HG03354 (cell line): ENCODE results near the gene ALPG.
"Not testable (repeated sequence)": the region's sequence is repeated elsewhere in the genome, so short reads cannot be mapped to it uniquely, and the experiment has no call there.

ENCODE experiments used
- ATAC-seq: cut with Tn5 transposase; IDR thresholded peaks from one replicate; pipeline ENCODE4 v1.9.1; 2021; ENCODE audit warnings: mild to moderate bottlenecking; ENCODE audit not compliant: unreplicated experiment, poor library complexity, severe bottlenecking

The ALPG gene

GRCh38 chr2:232435805-232436204 lies 29.2 kb downstream of the ALPG start:
- no peak for ATAC-seq

DNA sequence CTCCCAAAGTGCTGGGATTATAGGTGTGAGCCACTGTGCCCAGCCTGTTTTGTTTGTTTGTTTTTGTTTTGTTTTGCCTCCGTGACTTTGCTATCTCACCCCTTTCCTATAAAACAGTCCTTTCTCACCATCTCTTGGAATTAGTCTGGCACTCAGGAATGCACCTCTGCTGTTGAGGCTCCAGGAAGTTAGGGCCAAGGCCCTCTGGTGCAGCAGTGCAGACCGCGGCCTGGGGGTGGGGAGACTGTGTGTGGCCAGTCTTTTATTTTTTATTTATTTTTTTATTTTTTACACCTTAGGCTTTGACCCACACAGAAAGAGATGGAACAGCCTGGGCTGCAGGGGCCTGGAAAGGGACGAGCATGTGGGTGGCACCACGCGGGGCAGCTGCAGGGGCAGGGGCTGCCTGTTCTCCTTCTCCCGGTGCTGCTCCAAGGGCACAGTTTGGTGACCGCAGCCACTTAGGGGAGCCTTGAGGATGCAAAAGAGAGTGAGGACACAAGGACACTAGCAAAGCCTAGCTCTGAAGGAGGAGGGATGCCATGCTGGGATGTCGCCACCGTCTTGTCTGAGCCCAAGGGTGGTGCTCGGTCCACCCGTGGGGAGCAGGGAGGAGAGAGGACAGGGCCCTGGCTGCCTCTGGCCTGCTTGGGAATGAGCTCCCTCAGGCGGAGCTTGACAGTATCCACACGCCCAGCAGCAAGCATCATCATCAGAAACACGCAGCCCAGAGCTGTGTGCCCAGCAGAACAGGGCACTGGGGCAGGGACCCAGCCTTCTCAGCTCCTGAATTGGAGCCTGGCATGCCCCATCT lies 29.9 kb downstream of the ALPG start:
- no peak for ATAC-seq

DNA sequence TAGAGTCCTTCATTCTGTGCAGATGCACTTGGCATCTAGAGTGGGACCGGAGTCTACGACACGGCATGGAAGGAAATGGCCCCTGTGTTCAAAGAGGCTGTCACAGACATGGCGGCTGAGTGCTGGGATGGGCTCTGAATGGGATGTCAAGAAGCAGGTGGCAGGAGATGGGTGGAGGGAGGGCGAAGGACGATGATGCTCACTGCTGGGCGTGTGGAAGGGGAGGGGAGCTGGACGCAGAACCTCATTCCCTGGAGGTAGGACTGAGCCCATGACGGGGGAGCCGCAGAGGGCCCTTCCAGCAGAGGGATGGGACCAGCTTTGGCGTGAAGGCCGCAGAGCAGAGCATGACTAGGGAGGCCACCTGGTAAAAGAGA lies 30.5 kb downstream of the ALPG start:
- ATAC-seq, result no peak

- ATAC-seq, result no peak
These were observed 31.4 kb downstream of the ALPG start for GRCh38 chr2:232438091-232438490.

DNA sequence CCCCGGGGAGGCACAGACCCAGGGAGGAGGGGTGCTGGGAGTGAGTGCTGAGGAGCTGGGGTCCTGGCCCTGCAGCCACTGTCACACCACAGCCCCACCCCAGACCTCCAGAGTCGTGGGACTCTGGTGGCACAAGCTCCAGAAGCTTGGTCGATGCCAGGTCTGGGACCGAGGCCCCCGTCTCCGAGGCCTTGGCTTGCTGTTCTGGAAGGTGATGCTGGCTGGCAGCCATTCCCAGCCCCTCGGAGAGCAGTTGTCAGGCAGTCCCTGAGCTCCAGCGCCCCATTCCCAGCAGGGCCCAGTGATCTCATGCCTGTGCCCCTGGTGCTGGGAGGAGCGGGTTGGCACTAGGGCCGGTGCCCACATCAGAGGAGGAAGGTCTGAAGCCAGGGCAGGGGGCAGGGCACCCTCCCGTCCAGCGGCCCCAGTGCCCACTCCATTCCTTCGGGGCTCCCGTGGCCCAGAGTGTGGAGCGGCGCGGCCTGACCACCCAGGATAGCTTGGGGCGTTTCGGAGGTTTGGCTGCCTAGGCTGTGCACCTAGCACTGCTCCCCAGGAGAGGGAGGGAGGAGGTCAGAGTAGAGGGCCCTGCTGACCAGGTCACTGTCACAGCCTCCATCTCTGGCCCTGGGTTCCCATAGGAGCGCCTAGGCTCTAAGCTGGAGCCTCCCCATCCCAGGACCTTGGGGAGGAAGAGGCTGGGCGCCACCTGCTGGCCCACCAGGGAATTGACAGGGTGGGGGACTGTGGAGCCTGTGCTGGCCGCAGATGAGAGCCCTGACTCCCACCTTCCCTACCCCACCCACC lies 32.5 kb downstream of the ALPG start:
- ATAC-seq, result no peak

DNA sequence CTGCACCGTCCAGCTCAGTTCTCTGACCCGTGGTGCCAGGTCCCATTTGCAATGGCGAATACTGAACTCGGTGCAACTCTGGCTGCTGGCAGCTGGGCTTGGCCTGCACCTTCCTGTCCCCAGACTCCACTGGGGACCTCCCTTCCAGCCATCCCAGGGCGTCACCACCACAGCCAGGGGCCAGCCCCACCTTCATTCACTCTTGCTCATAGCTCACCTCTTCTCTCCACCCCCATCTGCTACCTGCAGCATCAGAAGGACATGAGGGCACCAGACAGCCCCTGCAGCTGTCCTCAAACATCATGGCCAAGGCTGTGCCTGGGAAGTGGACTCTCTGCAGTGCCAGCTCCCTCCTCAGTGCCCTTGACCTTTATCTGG lies 33.1 kb downstream of the ALPG start:
- ATAC-seq, result no peak

- peak; percentile 79 for ATAC-seq
These were observed 33.8 kb downstream of the ALPG start for GRCh38 chr2:232440220-232441018.

DNA sequence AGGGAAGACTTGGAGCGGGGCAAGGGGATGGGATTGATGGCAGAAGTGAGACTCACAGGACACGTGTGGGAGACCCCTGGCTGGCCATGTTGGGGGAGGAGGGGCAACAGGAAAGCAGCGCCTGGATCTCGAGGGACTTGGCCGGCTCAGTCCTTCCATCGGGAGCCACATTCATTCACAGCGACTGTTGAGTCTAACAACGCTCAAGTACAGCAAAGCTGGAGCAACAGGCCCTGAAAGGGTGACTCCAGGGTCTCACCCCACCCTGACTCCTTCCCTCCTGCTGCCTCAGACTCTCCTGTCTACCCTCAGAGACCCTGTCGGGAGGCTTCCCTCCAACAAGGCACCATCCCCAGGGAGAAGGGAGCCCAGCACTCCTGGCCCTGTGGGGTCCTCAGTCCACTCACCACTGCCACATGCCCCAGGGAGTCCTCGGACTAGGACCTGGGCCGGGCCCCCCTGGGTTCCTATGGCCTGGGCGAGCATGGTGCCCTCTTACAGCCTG lies 34.6 kb downstream of the ALPG start:
- no peak for ATAC-seq

DNA sequence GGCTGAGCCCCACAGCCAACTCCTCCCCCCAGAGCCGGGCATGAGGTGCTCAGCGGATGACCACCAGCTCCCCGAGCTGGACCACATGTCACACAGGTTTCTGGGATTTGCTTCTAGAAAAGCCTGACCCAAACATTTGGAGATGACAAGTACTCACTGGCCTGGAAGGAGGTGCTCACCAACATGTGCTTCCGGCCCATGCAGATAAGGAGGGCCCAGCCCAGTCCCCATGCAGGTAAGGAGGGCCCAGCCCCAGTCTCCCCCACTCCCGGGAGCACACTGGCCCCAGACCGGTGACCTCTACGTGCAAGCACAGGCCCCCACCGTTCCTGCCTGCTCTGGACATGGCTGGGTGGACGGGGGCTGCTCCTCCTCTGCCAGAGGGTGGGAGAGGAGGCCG lies 35.3 kb downstream of the ALPG start:
- ATAC-seq, result not testable (repeated sequence)

- ATAC-seq, result not testable (repeated sequence)
These were observed 35.8 kb downstream of the ALPG start for GRCh38 chr2:232442431-232442830.

DNA sequence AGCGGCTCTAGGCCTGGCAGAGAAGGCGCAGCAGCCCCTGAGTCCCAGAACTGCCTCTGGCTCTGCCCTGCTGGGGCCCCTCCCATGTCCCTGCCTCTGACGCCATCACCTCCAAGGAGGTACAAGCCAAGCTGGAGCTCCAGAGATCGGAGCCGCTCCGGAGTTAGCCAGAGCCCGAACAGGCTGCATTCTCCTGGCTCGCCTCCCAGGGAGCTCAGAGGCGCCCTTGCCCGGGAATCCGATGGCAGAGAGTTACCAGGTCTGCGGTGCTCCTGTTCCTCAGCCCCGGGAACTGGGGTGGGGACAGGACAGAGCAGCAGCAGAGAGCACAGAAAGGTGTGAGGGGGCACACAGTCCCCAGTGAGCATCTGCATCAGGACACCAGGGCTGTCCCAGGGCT lies 36.4 kb downstream of the ALPG start:
- not testable (repeated sequence) for ATAC-seq

GRCh38 chr2:232443669-232444408 lies 37.2 kb downstream of the ALPG start:
- ATAC-seq, result not testable (repeated sequence)

DNA sequence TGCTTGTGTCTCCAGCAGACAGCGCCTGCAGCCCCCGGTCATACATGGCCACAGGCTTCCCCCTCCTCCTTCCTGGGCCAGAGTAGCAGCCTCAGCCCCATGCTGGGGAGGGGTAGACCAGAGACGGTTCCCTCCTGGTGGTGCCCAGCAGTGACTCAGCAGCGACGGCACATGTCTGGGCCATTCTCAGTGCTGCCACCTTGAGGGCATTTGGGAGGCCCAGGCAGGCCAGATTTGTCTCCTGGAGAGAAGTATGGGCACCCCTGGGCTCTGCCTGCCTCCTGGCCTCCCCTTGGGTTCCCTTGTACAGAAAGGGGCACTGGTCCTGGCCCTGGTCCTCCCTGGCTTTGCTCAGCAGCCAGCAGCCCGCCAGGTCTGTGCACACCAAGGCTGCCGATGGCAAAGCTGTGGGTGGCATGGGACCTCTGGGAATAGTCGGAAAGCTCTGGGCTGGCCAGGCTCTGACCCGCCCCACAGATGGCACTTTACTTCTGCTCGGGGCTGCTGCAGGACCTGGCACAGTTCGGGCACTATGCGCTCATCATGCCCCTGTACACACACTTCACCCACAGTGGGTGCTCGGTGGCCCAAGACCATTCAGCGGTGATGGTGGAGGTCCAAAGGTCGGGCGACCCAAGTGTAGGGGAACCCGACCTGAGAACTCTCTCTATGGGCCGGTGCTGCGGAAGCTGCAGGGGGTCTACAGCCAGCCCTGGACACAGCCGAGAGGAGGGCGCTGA lies 37.9 kb downstream of the ALPG start:
- ATAC-seq, result no peak

- ATAC-seq, result not testable (repeated sequence)
These were observed 38.7 kb downstream of the ALPG start for GRCh38 chr2:232445149-232445885.

GRCh38 chr2:232446266-232446777 lies 39.7 kb downstream of the ALPG start:
- ATAC-seq, result not testable (repeated sequence)

DNA sequence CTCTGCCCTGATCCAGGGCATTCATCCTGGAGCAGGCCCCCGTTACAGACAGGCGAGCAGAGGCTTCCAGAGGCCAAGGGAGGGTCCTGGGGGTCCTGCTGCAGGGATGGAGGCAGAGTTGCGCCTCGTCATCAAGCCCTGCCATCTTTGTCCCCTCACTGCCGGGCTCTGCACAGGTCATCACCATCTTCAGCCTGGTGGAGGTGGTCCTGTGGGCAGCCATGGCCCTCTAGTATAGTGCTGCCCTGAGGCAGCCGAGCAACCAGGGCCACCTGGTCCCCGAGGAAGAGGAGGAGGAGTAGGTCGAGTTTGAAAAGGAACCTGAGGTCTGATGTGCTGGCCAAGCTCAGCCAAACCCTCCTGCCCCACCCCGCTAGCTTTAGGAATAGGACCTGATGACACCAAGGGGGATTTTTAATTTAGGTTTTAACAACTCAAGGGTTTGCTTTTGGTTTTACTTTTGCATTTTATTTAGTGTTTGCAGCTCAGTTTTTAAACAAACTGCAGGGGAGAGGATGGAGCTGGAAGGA lies 40.5 kb downstream of the ALPG start:
- ATAC-seq, result no peak

GRCh38 chr2:232447638-232448303 lies 41.1 kb downstream of the ALPG start:
- no peak for ATAC-seq
